Measurements from ENCODE around the gene RHOV.

The RHOV gene

DNA sequence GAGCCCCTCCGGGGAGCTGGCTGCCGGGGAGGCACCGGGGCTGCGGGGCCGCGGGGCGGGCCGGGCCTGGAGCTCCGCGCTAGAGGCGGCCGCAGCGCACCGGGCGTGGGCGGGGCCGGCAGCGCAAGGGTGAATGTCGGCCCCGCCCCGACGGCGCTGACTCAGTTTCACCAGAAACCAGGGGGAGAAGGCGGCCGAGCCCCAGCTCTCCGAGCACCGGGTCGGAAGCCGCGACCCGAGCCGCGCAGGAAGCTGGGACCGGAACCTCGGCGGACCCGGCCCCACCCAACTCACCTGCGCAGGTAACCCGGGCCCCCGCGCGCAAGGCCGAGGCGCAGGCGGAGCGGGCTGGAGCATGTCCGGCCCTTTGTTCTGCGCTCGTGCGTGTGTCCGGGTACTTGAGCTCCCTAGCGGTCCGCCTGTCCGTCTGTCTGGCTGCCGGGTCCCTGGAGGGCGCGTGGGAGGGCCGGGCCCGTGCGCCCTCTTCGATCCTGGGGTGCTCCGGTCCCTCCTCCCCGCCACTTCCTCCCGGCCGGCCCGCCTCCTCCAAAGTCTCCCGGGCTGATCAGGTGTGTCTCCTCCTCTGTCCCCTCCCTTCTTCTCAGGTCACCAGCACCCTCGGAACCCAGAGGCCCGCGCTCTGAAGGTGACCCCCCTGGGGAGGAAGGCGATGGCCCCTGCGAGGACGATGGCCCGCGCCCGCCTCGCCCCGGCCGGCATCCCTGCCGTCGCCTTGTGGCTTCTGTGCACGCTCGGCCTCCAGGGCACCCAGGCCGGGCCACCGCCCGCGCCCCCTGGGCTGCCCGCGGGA is 29.9 kb downstream of the RHOV start, which contains the start of gene SPINT1:
SPINT1 (plus strand) TSS at position 164 of the 811 bp plus-strand sequence; CDS start at position 671, 507 bp downstream.
- DNase-seq: peak; percentile 78 to 88

DNA sequence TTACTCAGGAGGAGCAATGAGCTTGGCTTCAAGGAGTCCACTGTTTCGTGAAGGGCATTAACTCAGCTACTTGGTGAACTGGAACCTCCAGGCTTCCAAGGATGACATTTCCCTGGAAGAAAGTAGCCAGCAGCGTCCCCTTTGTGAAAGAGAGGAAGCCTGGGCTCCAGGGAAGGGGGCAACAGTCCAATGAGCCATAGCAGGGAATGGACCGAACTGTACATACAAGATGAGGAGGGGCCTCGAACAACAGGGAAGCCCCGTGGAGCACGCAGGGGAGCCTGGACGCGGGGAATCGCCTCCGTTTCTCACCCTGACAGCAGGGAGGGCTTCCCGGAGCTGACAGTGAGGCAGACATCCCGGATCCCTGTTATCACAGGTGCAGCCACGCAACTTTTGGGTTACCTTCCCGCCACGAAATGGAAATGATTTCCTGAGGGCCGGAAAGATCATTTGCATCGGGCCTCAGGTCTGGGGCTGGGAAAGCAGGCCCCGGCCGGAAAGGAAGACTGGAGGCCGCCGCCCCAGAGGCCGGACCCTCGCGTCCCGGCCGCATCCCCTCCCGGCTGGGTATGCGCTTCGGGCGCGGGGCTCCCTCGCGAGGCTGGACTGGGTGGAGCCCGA is 30.7 kb downstream of the RHOV start:
- DNase-seq: no peak

DNA sequence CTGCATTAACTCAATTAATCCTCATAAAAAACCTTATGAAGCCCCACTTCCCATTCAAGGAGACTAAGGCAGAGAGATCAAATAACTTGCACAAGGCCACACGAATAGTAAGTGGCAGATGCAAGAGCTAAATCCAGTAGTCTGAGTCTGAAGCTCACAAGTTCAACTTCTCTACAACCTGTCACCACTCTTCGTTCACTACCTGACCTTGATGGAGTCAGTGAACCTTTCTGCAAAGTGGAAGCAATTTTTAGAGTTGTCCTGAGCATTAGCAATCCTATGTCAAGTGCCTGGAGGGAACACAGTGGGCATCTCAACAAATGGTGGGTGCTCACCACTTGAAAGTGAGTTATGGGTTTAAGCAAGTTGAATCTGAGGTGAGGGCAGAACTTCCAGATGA is 32.3 kb downstream of the RHOV start:
- no peak for DNase-seq

DNA sequence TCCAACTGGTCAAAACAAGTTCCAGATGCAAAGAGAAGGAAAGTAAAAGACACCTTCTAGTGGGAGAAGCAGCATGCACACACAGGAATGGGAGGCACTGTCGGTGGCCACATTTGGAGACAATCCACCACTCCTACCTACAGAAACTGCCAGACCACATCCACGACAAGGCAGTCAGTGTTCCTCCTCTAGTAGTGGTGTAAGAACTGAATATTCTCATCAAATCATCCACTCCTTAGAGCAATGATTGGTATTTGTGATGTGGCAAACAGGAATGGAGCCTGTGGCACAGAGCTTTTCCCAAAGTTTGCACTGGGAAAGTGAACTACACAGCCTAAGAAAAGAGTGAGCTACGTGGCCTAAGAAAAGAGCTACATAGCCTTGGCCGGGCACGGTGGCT is 35.3 kb downstream of the RHOV start:
- no peak for DNase-seq

DNA sequence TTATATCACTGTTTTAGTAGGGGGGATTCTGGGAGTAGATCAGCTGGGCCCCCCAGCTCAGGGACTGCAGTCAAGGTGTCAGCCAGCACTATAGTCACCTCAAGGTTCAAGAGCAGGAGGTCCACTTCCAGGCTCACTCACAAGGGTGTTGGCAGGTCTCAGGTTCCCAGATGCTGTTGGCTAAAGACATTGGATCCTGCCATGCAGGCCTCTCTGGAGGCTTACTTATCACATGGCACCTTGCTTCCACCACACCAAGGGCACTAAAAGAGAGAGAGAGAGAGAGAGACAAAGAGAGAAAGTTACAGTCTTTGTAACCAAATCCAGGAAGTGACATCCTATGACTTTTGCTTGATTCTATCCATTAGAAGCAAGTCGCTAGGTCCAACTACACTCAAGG is 38.0 kb downstream of the RHOV start:
- DNase-seq: no peak

DNA sequence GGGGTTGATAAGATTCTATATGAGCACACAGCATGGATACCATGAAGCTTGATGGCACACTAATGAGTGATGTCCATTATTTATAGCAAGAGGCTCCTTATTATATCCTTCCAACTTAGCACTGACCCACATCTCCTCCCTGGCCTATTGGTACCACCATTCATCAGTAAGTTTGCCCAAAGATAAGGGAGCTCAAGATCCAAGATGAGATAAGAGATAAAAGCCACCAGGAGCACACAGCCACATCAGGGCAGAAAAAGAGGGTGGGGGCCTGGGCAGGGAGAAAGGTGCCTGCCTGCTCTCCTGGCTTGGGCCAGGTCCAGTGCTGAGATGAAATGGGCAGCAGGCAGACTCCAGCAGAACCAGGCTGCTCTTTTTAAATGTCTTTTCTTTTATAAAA is 41.1 kb downstream of the RHOV start:
- no peak for DNase-seq

DNA sequence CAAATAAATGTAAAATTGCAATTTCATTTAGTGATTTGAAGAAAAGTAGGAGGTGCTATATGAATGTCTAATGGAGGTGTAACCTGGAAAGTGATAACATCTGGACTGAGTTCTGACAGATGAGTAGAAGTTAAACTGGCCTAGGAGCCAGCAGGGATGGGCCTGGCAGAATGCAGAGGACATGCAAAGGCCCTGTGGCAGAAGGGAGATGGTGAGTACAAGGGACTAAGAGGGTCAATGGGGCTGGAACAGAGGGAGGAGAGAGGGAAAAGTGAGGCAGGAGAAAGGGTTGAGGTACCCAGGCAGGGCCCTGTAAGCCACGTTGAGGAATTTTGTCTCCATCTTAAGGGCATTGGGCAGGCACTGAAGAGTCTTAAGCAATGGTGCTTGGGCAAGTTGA is 42.2 kb downstream of the RHOV start:
- no peak for DNase-seq

DNA sequence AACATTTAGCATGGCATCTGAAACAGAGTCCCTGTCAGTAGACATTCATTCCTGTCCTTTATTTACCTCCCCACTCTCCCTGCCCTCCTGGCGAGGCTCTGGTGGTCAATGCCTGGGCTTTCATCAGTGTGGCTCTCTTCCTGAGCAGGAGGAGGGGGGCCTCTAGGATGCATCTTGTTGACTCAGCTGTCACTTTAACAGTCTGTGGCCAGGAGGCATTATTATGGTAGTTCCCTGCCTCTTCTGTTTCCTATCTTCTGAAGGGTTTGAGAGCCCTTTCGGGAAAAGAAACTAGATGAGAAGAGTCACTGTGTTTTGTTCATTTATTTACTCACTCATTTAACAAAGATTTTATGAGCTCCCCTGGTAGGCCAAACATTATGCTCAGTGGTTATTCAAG is 43.1 kb downstream of the RHOV start:
- no peak for DNase-seq

DNA sequence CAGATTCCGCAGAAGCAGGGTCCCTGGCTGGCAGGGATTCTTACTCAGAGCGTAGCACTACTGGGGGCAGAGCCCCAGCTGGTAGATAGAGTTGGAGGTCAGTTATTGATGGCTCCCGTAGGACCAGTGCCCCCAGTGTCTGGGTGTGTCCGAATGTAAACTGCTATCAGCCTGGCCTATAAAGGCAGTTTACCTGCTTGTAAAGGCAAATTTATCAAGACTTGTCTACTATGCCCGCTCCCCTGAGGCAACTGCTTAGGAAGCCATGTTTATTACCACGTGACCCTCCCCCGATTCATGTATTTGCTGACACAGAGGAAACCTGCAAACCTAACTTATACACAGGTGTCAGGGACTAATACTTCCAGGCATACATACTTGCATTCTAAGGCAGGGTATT is 44.9 kb downstream of the RHOV start:
- DNase-seq: no peak

DNA sequence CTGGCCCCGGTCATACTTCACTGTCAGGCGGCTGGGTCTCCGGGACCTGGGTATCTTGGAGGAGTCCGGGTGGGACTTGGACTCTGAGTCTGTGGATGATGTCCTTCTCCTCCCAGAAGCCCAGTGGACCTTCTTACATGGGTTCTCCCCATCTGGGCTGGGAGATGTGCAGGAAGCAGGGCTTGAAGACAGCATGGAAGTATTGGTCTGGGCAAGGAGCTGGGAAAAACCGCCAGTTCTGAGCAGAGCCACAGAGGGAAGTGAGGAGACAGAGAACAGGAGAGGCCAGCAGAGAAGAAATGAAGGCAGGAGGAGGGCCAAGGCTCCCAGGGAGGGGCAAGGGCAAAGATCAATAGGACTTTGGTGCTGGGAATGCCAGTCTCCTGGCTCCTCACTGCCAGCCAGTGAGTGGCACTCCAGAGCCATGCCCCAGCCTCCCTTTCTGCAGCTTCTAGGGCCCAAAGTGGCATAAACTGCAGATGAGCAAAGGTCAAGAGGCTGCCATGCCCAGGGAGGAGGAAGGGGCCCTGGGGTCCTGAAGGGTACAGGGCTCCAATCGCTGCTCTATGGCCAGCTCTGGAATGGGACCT is 45.5 kb downstream of the RHOV start, which contains the start of gene PPP1R14D:
PPP1R14D (minus strand) TSS at position 262 of the 590 bp plus-strand sequence; CDS start at position 195, 67 bp downstream.
- DNase-seq: no peak

DNA sequence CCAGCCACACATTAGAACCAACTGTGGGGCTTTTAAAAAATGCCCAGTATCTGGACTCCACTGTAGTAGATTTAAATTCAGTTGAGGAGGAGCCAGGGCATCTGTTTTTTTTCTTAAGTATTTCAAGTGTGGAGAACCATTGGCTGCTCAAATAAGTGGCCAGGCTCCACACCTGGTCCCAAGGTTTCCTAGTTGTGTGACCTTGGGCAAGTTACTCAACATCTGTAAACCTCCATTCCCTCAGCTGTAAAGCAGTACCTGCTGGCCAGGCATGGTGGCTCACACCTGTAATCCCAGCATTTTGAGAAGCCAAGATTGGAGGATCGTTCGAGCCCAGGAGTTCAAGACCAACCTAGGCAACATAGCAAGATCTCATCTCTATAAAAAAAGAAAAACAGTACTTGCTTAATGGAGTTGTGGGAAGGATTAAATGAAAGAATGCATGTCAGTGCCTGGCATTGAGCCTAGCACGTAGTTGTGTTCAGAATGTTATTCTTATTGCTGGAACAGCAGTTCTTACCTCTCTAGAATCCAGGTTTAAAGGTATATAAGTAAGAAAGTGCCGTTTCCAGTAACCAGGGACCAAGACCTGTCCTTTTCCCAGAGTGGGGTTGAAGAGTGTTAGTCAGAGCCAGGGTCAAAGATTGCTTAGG is 47.5 kb downstream of the RHOV start:
- DNase-seq: no peak

DNA sequence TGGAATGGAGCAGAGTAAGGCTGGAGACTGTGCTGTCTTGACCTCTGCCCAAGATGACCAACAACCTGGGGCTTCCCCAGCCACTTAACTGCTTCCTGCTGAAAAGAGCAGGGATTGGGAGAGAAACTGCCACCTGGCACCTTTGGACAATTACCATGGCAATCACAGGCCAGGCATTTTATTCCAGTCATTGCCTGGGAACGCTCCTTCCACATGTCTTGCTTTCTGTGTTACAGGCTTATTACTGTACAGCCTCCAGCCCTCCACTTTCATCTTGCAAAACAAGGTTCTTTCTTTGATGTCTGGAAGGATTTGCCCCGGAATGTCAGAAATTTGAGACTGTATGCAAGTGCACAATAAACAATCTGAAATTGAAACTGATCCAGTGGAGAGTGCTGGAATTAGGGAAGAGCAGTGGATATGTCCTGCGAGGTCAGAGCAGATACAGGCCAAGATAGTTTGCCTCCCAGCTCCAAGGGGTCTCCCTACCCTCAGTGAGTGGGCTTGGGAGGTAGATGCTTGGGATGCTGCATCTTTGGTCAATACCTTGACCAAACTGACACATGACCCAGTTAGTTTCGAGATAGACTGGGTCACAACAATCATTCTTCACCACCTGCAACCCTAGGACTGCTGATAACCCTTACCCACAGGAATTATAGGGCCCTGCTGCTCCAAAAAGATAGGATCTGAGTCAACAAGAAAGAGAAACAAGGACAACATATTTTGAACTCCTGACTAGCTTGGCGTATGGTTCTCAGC is 48.2 kb downstream of the RHOV start:
- no peak for DNase-seq

DNA sequence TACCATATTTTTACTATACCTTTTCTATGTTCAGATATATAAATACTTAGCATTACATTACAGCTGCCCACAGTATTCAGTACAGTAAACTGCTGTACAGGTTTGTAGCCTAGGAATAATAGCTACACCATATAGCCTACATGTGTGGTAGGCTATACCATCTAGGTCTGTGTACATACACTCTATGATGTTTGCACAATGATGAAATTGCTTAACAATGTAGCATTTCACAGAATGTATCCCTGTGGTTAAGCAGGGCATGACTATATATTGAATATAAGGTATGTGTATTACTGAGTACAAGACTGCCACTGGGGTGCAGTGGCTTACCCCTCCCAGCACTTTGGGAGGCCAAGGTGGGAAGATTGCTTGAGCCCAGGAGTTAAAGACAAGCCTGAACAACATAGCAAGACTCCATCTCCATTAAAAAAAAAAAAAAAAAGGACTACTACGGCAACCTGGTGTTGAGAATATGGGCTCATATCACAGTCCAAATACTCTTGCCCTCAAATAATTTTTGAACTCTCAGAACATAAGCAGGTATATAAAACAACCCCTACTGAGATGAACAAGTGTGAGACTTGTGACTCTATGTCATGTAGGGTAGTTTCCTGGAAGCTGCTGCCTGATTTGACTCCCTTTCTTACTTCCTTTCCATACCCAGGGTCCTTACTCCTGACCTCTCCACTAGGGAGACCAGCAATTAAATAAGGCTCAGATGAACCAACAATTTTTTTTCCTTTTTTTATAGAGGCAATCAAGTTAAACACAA is 50.3 kb downstream of the RHOV start:
- no peak for DNase-seq

Measured in stimulated activated CD4-positive, alpha-beta T cell treated with anti-CD3 and anti-CD28 coated beads, Interleukin-2, amount 100 ng/mL, for 24 hours (primary cell).